GM23248 (cell line): ENCODE measurements around the gene SLC22A1. TPM values are rescaled to one million over a fixed set of nuclear protein-coding genes. Genes with fewer than 3 reads are reported as not detected.

Source experiments
- DNase-seq: peaks from one replicate; pipeline ENCODE4 v3.0.0-alpha.2; 2015
- H2AFZ ChIP-seq: fragments of 200-600 bp; sonication (generic); 2 replicates; pipeline ENCODE4 v1.6.1; 2016; ENCODE audit warnings: antibody characterized with exemption
- H3F3A ChIP-seq: fragments of 200-600 bp; sonication (generic); 2 replicates; pipeline ENCODE4 v1.6.1; 2016; ENCODE audit warnings: mild to moderate bottlenecking, antibody characterized with exemption, mixed run types; ENCODE audit not compliant: insufficient read depth
- H3K27ac ChIP-seq: fragments of 200-600 bp; sonication (generic); 2 replicates; pipeline ENCODE4 v1.5.1; 2016; ENCODE audit warnings: mild to moderate bottlenecking
- H3K27me3 ChIP-seq: fragments of 200-600 bp; sonication (generic); replicated peaks from 2 replicates; pipeline ENCODE4 v1.6.1; 2016; ENCODE audit warnings: mild to moderate bottlenecking; ENCODE audit not compliant: insufficient read depth
- H3K36me3 ChIP-seq: fragments of 200-600 bp; sonication (generic); 2 replicates; pipeline ENCODE4 v1.6.1; 2016; ENCODE audit warnings: low read depth, mild to moderate bottlenecking
- H3K4me1 ChIP-seq: fragments of 200-600 bp; sonication (generic); 2 replicates; pipeline ENCODE4 v1.6.1; 2016; ENCODE audit warnings: mild to moderate bottlenecking; ENCODE audit not compliant: insufficient read depth
- H3K4me2 ChIP-seq: fragments of 200-600 bp; sonication (generic); one replicate; pipeline ENCODE4 v1.6.1; 2016; ENCODE audit warnings: mild to moderate bottlenecking; ENCODE audit not compliant: unreplicated experiment
- H3K4me3 ChIP-seq: fragments of 200-600 bp; sonication (generic); 2 replicates; pipeline ENCODE4 v1.5.1; 2016; ENCODE audit warnings: mild to moderate bottlenecking
- H3K79me2 ChIP-seq: fragments of 200-600 bp; sonication (generic); 2 replicates; pipeline ENCODE4 v1.6.1; 2016; ENCODE audit warnings: mild to moderate bottlenecking; ENCODE audit not compliant: insufficient read depth
- H3K9ac ChIP-seq: fragments of 200-600 bp; sonication (generic); 2 replicates; pipeline ENCODE4 v1.6.1; 2016; ENCODE audit warnings: mild to moderate bottlenecking
- H3K9me2 ChIP-seq: fragments of 200-600 bp; sonication (generic); 2 replicates; pipeline ENCODE4 v1.6.1; 2016; ENCODE audit warnings: mixed run types, mild to moderate bottlenecking, moderate library complexity; ENCODE audit not compliant: insufficient read depth
- H3K9me3 ChIP-seq: fragments of 200-600 bp; sonication (generic); one replicate; pipeline ENCODE4 v1.6.1; 2017; ENCODE audit warnings: low read depth
- H4K20me1 ChIP-seq: fragments of 200-600 bp; sonication (generic); 2 replicates; pipeline ENCODE4 v1.6.0; 2016; ENCODE audit not compliant: insufficient read depth
- EZH2 ChIP-seq: fragments of 200-600 bp; sonication (generic); IDR thresholded peaks from 2 replicates; pipeline ENCODE4 v1.6.1; 2018; ENCODE audit warnings: antibody characterized with exemption, mild to moderate bottlenecking; ENCODE audit not compliant: insufficient read depth, poor library complexity, severe bottlenecking
- EZH2phosphoT487 ChIP-seq: fragments of 200-600 bp; sonication (generic); IDR thresholded peaks from 2 replicates; pipeline ENCODE4 v1.6.1; 2018; ENCODE audit warnings: antibody characterized with exemption, moderate library complexity, mild to moderate bottlenecking, low read depth; ENCODE audit not compliant: insufficient read depth
- WGBS, 2 experiments: methylation state at CpG; one replicate each; pipeline ENCODE4 v1.1.6; 2015 to 2017; ENCODE audit warnings: low lambda C conversion rate in 2 of 2, low coverage in 1 of 2; ENCODE audit errors: missing lambda C conversion rate in 2 of 2; 5-methylcytosine and 5-hydroxymethylcytosine counted together
- in situ Hi-C: fragments of 300-500 bp; cut with MboI; formaldehyde crosslinking; loops from 2 replicates; pipeline ENCODE4 v1.15.0; 2020
- polyA plus RNA-seq: library from polyadenylated mRNA; unstranded; fragments of >200 nt; fragmentation: Nextera tagmentation; extraction: Ambion mirVana; gene quantifications from 2 replicates; pipeline ENCODE4 v1.2.1, GENCODE V29; 2016
- total RNA-seq: library from RNA; depleted of rRNA; stranded (reverse); fragments of >200 nt; shearing (Covaris generic); gene quantifications from 2 replicates; pipeline ENCODE4 v1.2.3, GENCODE V29; 2014

The SLC22A1 gene
- total and polyA plus RNA-seq, 2 experiments from 2014 or later: not detected

DNA sequence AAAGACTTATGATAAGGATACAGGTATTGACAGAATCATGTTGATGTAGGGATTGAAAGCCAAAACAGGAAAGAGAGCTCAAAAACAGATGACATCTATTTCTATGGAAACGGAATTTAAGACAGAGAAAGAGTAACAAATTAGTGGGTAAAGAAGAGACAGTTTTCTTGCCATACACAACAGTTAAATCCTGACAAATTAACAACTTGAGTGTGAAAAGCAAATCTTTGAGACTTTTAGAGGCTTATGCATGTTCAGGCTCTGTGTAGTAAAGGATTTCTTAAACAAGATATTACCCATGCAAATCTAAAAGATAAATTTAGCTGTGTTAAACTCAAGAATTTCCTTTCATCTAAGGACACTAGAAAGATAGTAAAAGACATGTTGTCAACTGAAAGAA lies 68.5 kb downstream of the SLC22A1 start:
- no peaks in the 10 kb centered on the region for H3K27me3 ChIP-seq
- WGBS, 2 experiments: 24 to 26% methylated on average over 1 of the region's 1 CpG
- no peaks in the 10 kb centered on the region for H3K4me1 ChIP-seq
- H3K4me3 ChIP-seq: no peak overlapping the region
- no peak for TF ChIP-seq EZH2phosphoT487
- TF ChIP-seq EZH2: no peak
- no peak overlapping the region for H3K27ac ChIP-seq
- in situ Hi-C loops: no loop called here
- no peaks in the 10 kb centered on the region for H3K79me2 ChIP-seq
- no peaks in the 10 kb centered on the region for H3K36me3 ChIP-seq
- no peak for DNase-seq
- H3F3A ChIP-seq: no peaks in the 10 kb centered on the region
- H2AFZ ChIP-seq: no peak overlapping the region
- H4K20me1 ChIP-seq: no peaks in the 10 kb centered on the region
- no peaks in the 10 kb centered on the region for H3K9me2 ChIP-seq
- H3K9me3 ChIP-seq: no peaks in the 10 kb centered on the region
- no peak overlapping the region for H3K9ac ChIP-seq
- no peak overlapping the region for H3K4me2 ChIP-seq

DNA sequence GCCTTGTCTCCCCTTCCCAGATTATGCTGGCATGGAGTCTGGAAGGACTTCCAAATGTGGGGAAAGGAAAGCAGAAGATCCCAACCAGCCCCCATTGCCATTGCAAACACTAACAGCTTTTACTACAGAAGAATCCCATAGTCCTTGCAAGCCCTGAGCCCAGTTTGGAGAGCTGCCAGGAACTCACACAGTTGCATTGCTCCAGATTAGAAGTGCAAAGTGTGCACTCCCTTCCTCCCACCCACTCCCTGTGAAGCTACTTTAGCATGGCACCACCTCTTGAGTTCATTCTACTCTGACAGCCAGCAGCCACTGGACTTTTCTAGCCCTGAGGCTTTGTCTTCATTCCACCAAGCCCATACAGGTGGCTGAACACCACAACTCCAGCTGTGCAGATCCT lies 69.4 kb downstream of the SLC22A1 start:
- no peak overlapping the region for H3K4me2 ChIP-seq
- no peak overlapping the region for H3K4me3 ChIP-seq
- no peak overlapping the region for H3K9ac ChIP-seq
- H3K4me1 ChIP-seq: no peaks in the 10 kb centered on the region
- no peaks in the 10 kb centered on the region for H3F3A ChIP-seq
- no peak for TF ChIP-seq EZH2phosphoT487
- TF ChIP-seq EZH2: no peak
- no peaks in the 10 kb centered on the region for H3K9me3 ChIP-seq
- no peaks in the 10 kb centered on the region for H3K79me2 ChIP-seq
- no peak overlapping the region for H2AFZ ChIP-seq
- no peaks in the 10 kb centered on the region for H3K27me3 ChIP-seq
- H3K27ac ChIP-seq: no peak overlapping the region
- no peaks in the 10 kb centered on the region for H4K20me1 ChIP-seq
- H3K36me3 ChIP-seq: no peaks in the 10 kb centered on the region
- H3K9me2 ChIP-seq: no peaks in the 10 kb centered on the region
- DNase-seq: no peak
- in situ Hi-C loops: no loop called here

DNA sequence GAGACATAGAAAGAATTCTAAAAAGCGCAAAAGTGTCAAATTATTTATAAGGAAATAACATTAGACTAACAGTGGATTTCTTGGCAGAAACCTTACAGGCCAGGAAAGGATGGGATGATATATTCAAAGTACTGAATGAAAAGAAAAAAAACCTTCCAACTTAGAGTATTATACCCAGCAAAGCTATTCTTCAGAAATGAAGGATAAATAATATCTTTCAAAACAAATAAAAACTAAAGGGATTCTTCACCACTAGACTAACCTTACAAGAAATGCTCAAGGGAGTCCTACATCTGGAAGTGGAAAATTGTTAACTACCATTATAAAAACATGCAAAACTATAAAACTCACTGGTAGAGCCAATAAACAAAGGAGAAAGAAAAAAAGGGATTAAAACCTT lies 71.2 kb downstream of the SLC22A1 start:
- Histone ChIP-seq H4K20me1 (no peaks in the 10 kb centered on the region), H3K4me3 (no peak overlapping the region), H2AFZ (no peak overlapping the region), H3F3A (no peaks in the 10 kb centered on the region), H3K27ac (no peak overlapping the region), H3K4me2 (no peak overlapping the region), H3K27me3 (no peaks in the 10 kb centered on the region), H3K9ac (no peak overlapping the region), H3K9me3 (no peaks in the 10 kb centered on the region), H3K4me1 (no peaks in the 10 kb centered on the region), H3K36me3 (no peaks in the 10 kb centered on the region), H3K9me2 (no peaks in the 10 kb centered on the region), H3K79me2 (no peaks in the 10 kb centered on the region)
- no peak for DNase-seq
- no peak for TF ChIP-seq EZH2
- no peak for TF ChIP-seq EZH2phosphoT487
- in situ Hi-C loops: no loop called here
- 56 to 61% methylated on average over 1 of the region's 1 CpG for WGBS, 2 experiments

DNA sequence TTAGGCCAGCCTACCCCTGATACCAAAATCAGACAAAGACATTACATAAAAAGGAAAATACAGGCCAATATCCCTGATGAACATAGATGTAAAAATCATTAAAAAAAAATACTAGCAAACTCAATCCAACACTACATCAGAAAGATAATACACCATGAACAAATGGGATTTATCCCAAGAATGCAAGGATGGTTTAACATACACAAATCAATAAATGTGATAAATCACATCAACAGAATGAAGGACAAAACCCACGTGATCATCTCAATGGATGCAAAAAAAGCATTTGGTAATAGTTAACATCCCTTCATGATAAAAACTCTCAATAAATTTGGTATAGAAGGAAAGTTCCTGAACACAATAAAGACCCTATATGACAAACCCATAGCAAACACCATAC lies 73.2 kb downstream of the SLC22A1 start:
- WGBS, 2 experiments: 6 to 11% methylated on average over 1 of the region's 1 CpG

DNA sequence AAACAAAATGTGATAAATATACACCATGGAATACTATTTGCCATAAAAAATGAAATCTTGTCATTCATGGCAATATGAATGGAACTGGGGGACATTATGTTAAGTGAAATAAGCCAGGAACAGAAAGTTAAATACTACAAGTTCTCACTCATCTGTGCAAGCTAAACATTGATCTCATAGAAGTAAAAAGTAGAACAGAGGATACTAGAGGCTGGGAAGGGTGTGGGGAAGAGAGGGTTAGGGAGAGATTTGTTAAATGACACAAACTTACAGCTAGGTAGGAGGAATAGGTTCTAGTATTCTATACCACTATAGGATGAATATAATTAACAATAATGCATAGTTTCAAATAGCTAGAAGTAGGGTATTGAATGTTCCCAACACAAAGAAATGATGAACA lies 76.0 kb downstream of the SLC22A1 start:
- H3F3A ChIP-seq: no peaks in the 10 kb centered on the region
- H3K4me2 ChIP-seq: no peak overlapping the region
- no peaks in the 10 kb centered on the region for H3K36me3 ChIP-seq
- H3K4me1 ChIP-seq: no peaks in the 10 kb centered on the region
- no peak overlapping the region for H3K4me3 ChIP-seq
- no peak for DNase-seq
- no peak overlapping the region for H3K9ac ChIP-seq
- H2AFZ ChIP-seq: no peak overlapping the region
- TF ChIP-seq EZH2phosphoT487 (no peak), EZH2 (no peak)
- in situ Hi-C loops: no loop called here
- no peaks in the 10 kb centered on the region for H3K27me3 ChIP-seq
- no peaks in the 10 kb centered on the region for H3K9me3 ChIP-seq
- H4K20me1 ChIP-seq: no peaks in the 10 kb centered on the region
- no peak overlapping the region for H3K27ac ChIP-seq
- no peaks in the 10 kb centered on the region for H3K79me2 ChIP-seq
- H3K9me2 ChIP-seq: no peaks in the 10 kb centered on the region

More for the DNA sequence above, 73.2 kb downstream of the SLC22A1 start:
- Histone ChIP-seq H3K9me2 (no peaks in the 10 kb centered on the region), H3K9me3 (no peaks in the 10 kb centered on the region), H3K4me1 (no peaks in the 10 kb centered on the region), H3K9ac (no peak overlapping the region), H3K4me3 (no peak overlapping the region), H3K27me3 (no peaks in the 10 kb centered on the region), H3F3A (no peaks in the 10 kb centered on the region), H3K79me2 (no peaks in the 10 kb centered on the region), H3K27ac (no peak overlapping the region), H4K20me1 (no peaks in the 10 kb centered on the region), H2AFZ (no peak overlapping the region), H3K36me3 (no peaks in the 10 kb centered on the region), H3K4me2 (no peak overlapping the region)
- in situ Hi-C loops: no loop called here
- DNase-seq: no peak
- TF ChIP-seq EZH2phosphoT487 (no peak), EZH2 (no peak)
